Thyroid gland (tissue), 4 donors: Measurements from ENCODE around the gene NRBF2.

Experiments
- CTCF ChIP-seq, 6 experiments: fragments of 200-600 bp in 3 of 6; fragments of 450-650 bp in 3 of 6; sonication (generic) in 3 of 6; IDR thresholded peaks; one replicate each; pipeline ENCODE4 v1.5.1; 2016 to 2019; ENCODE audit warnings: antibody characterized with exemption in 6 of 6, mild to moderate bottlenecking in 2 of 6, inconsistent platforms in 1 of 6, moderate library complexity in 1 of 6
- POLR2A ChIP-seq, 2 donors: fragments of 450-650 bp; IDR thresholded peaks; one replicate each; pipeline ENCODE4 v1.6.1; 2017; ENCODE audit warnings: antibody characterized with exemption in 2 of 2, mild to moderate bottlenecking in 2 of 2, moderate library complexity in 1 of 2

- no peak for TF ChIP-seq CTCF (IDR thresholded peaks at IDR 0.05)
- no peak for TF ChIP-seq POLR2A (IDR thresholded peaks at IDR 0.05)
These were observed 38.2 kb upstream of the NRBF2 start for GRCh38 chr10:63094881-63095280.
